Endodermal cell (in vitro differentiated cells): Measurements from ENCODE around the gene VKORC1. TPM values are rescaled to one million over a fixed set of nuclear protein-coding genes. Genes with fewer than 3 reads are reported as not detected.

Source experiments
- DNase-seq: peaks from one replicate; pipeline ENCODE4 v3.0.0-alpha.2; 2017
- H3K27ac ChIP-seq: 2 replicates; pipeline ENCODE4 v1.5.1; 2013; ENCODE audit warnings: mild to moderate bottlenecking, low read depth, low read length, moderate library complexity
- H3K27me3 ChIP-seq: 2 replicates; pipeline ENCODE4 v1.6.1; 2013; ENCODE audit warnings: mild to moderate bottlenecking, low read length, moderate library complexity; ENCODE audit not compliant: insufficient read depth, control insufficient read depth, poor library complexity, severe bottlenecking
- H3K36me3 ChIP-seq: 2 replicates; pipeline ENCODE4 v1.7.0; 2013; ENCODE audit warnings: mild to moderate bottlenecking, low read length, moderate library complexity; ENCODE audit not compliant: control insufficient read depth, insufficient read depth
- H3K4me1 ChIP-seq: one replicate; pipeline ENCODE4 v1.7.0; 2013; ENCODE audit warnings: low read length; ENCODE audit not compliant: control insufficient read depth, insufficient read depth
- H3K4me3 ChIP-seq: 2 replicates; pipeline ENCODE4 v1.5.1; 2013; ENCODE audit warnings: mild to moderate bottlenecking, low read length, moderate library complexity
- H3K9ac ChIP-seq: 2 replicates; pipeline ENCODE4 v1.6.1; 2013; ENCODE audit warnings: mild to moderate bottlenecking, low read length, moderate library complexity; ENCODE audit not compliant: poor library complexity, severe bottlenecking; ENCODE audit errors: extremely low read depth
- H3K9me3 ChIP-seq: 2 replicates; pipeline ENCODE4 v1.6.1; 2013; ENCODE audit warnings: mild to moderate bottlenecking, low read length, moderate library complexity; ENCODE audit not compliant: control insufficient read depth
- H3K27ac Mint-ChIP-seq: 2 replicates; pipeline ENCODE4 v1.8.0; 2020; ENCODE audit warnings: mixed read lengths
- H3K27me3 Mint-ChIP-seq: 2 replicates; pipeline ENCODE4 v1.8.0; 2021; ENCODE audit warnings: mild to moderate bottlenecking, mixed read lengths; ENCODE audit not compliant: insufficient read depth
- H3K36me3 Mint-ChIP-seq: 2 replicates; pipeline ENCODE4 v1.8.0; 2020; ENCODE audit warnings: low read depth, mixed read lengths
- H3K4me1 Mint-ChIP-seq: 2 replicates; pipeline ENCODE4 v1.8.0; 2020; ENCODE audit warnings: mixed read lengths
- H3K4me3 Mint-ChIP-seq: 2 replicates; pipeline ENCODE4 v1.8.0; 2020; ENCODE audit warnings: mild to moderate bottlenecking, moderate library complexity, mixed read lengths
- H3K9me3 Mint-ChIP-seq: 2 replicates; pipeline ENCODE4 v1.8.0; 2020; ENCODE audit warnings: mild to moderate bottlenecking, mixed read lengths
- CTCF ChIP-seq: fragments of 200-600 bp; sonication (generic); conservative IDR thresholded peaks from 2 replicates; pipeline ENCODE4 v1.5.0; 2021; ENCODE audit warnings: antibody characterized with exemption, mild to moderate bottlenecking
- WGBS, 2 experiments: methylation state at CpG; one replicate each; pipeline versions ENCODE4 v1.1.5 to v1.1.7; 2013; ENCODE audit warnings: missing lambda C conversion rate in 2 of 2, mixed read lengths in 1 of 2; ENCODE audit not compliant: insufficient coverage in 1 of 2, insufficient read length in 1 of 2; 5-methylcytosine and 5-hydroxymethylcytosine counted together
- total RNA-seq, 2 donors: library from RNA; stranded (reverse); fragmentation: NEBNext Ultra II Directional in 1 of 2; extraction: Animal tissue kit (Norgen Biotek cat#: 25700) in 1 of 2; gene quantifications; 2 replicates in 1 of 2; 3 replicates in 1 of 2; pipeline ENCODE4 v1.2.1, GENCODE V29; 2021

Gene VKORC1
- total RNA-seq, 2 donors from 2014 or later = 53.7 to 63.0 TPM

GRCh38 chr16:31084584-31085302 is 9.9 kb downstream of the VKORC1 start:
- Mint-ChIP-seq H3K9me3 (no peaks in the 10 kb centered on the region), H3K4me1 (no peaks in the 10 kb centered on the region), H3K36me3 (peaks cover 19% of the 10 kb centered on the region), H3K27me3 (no peaks in the 10 kb centered on the region), H3K4me3 (no peak overlapping the region), H3K27ac (no peak overlapping the region)
- peaks cover 12% of the 10 kb centered on the region for H3K36me3 ChIP-seq
- no peak overlapping the region for H3K27ac ChIP-seq
- no peaks in the 10 kb centered on the region for H3K4me1 ChIP-seq
- H3K4me3 ChIP-seq = no peak overlapping the region
- no peak for TF ChIP-seq CTCF
- DNase-seq = no peak
- 91 to 95% methylated on average over 10 to 16 of the region's 16 CpGs for WGBS, 2 experiments
- no peaks in the 10 kb centered on the region for H3K9me3 ChIP-seq
- no peak overlapping the region for H3K9ac ChIP-seq
- H3K27me3 ChIP-seq = no peaks in the 10 kb centered on the region

- no peaks in the 10 kb centered on the region for H3K4me1 ChIP-seq
- H3K4me3 ChIP-seq = no peak overlapping the region
- peaks cover 25% of the 10 kb centered on the region for H3K36me3 Mint-ChIP-seq
- no peak for DNase-seq
- no peaks in the 10 kb centered on the region for H3K27me3 ChIP-seq
- no peak overlapping the region for H3K9ac ChIP-seq
- H3K36me3 ChIP-seq = peaks cover 15% of the 10 kb centered on the region
- 92 to 97% methylated on average over 7 to 13 of the region's 13 CpGs for WGBS, 2 experiments
- no peak overlapping the region for H3K27ac Mint-ChIP-seq
- no peaks in the 10 kb centered on the region for H3K9me3 ChIP-seq
- H3K4me3 Mint-ChIP-seq = no peak overlapping the region
- no peaks in the 10 kb centered on the region for H3K9me3 Mint-ChIP-seq
- no peak for TF ChIP-seq CTCF
- H3K4me1 Mint-ChIP-seq = no peaks in the 10 kb centered on the region
- no peak overlapping the region for H3K27ac ChIP-seq
- no peaks in the 10 kb centered on the region for H3K27me3 Mint-ChIP-seq
These were observed 10.6 kb downstream of the VKORC1 start for GRCh38 chr16:31083981-31084380.

- no peak for DNase-seq
- Histone ChIP-seq H3K36me3 (peaks cover 19% of the 10 kb centered on the region), H3K27ac (no peak overlapping the region), H3K9me3 (no peaks in the 10 kb centered on the region), H3K9ac (no peak overlapping the region), H3K27me3 (no peaks in the 10 kb centered on the region), H3K4me3 (no peak overlapping the region), H3K4me1 (no peaks in the 10 kb centered on the region)
- WGBS, 2 experiments = 93% methylated on average over 3 to 5 of the region's 5 CpGs
- TF ChIP-seq CTCF = no peak
- no peaks in the 10 kb centered on the region for H3K4me1 Mint-ChIP-seq
- no peaks in the 10 kb centered on the region for H3K9me3 Mint-ChIP-seq
- peaks cover 30% of the 10 kb centered on the region for H3K36me3 Mint-ChIP-seq
- H3K27ac Mint-ChIP-seq = no peak overlapping the region
- H3K27me3 Mint-ChIP-seq = no peaks in the 10 kb centered on the region
- H3K4me3 Mint-ChIP-seq = no peak overlapping the region
These were observed 11.0 kb downstream of the VKORC1 start for GRCh38 chr16:31083556-31083955.
